Kidney glomerular epithelial cell (primary cell): ENCODE measurements around the gene IFT57.
A peak's percentile ranks its signal among the peaks of the same experiment; 100 is the strongest.

Experiments used
- DNase-seq: peaks from one replicate; lab custom pipeline; 2025; lab: John Stamatoyannopoulos, UW

The IFT57 gene

GRCh38 chr3:108219336-108219735, 2.9 kb downstream of the IFT57 start:
- no peak for DNase-seq

GRCh38 chr3:108218811-108219210, 3.4 kb downstream of the IFT57 start:
- DNase-seq = no peak

GRCh38 chr3:108215871-108216270, 6.4 kb downstream of the IFT57 start:
- DNase-seq = no peak

- no peak for DNase-seq
Measured at GRCh38 chr3:108209579-108209978, 12.6 kb downstream of the IFT57 start.

- DNase-seq = no peak
Measured at GRCh38 chr3:108208831-108209230, 13.4 kb downstream of the IFT57 start.

GRCh38 chr3:108202834-108203233, 19.4 kb downstream of the IFT57 start:
- DNase-seq = no peak

- DNase-seq = no peak
Measured at GRCh38 chr3:108202080-108202479, 20.1 kb downstream of the IFT57 start.

- no peak for DNase-seq
Measured at GRCh38 chr3:108201258-108201657, 21.0 kb downstream of the IFT57 start.

- no peak for DNase-seq
Measured at GRCh38 chr3:108200578-108200977, 21.6 kb downstream of the IFT57 start.

GRCh38 chr3:108200024-108200423, 22.2 kb downstream of the IFT57 start:
- no peak for DNase-seq

GRCh38 chr3:108191394-108191793, 30.8 kb downstream of the IFT57 start:
- no peak for DNase-seq

GRCh38 chr3:108190346-108190745, 31.9 kb downstream of the IFT57 start:
- no peak for DNase-seq

- DNase-seq = no peak
Measured at GRCh38 chr3:108189440-108189839, 32.8 kb downstream of the IFT57 start.

GRCh38 chr3:108185536-108185935, 36.7 kb downstream of the IFT57 start:
- no peak for DNase-seq

GRCh38 chr3:108184824-108185223, 37.4 kb downstream of the IFT57 start:
- no peak for DNase-seq

GRCh38 chr3:108183971-108184370, 38.3 kb downstream of the IFT57 start:
- no peak for DNase-seq

- DNase-seq = no peak
Measured at GRCh38 chr3:108183181-108183580, 39.0 kb downstream of the IFT57 start.

GRCh38 chr3:108182339-108182738, 39.9 kb downstream of the IFT57 start:
- DNase-seq = no peak

- no peak for DNase-seq
Measured at GRCh38 chr3:108181172-108181571, 41.1 kb downstream of the IFT57 start.

GRCh38 chr3:108180194-108180593, 42.0 kb downstream of the IFT57 start:
- DNase-seq = peak; percentile 4

GRCh38 chr3:108178676-108179075, 43.5 kb downstream of the IFT57 start:
- DNase-seq = no peak

- DNase-seq = no peak
Measured at GRCh38 chr3:108177536-108177935, 44.7 kb downstream of the IFT57 start.

GRCh38 chr3:108175352-108175751, 46.9 kb downstream of the IFT57 start:
- DNase-seq = no peak

GRCh38 chr3:108171106-108171505, 51.1 kb downstream of the IFT57 start:
- DNase-seq = no peak

- DNase-seq = no peak
Measured at GRCh38 chr3:108164391-108164790, 57.8 kb downstream of the IFT57 start.
